PFSK-1 (cell line): ENCODE measurements around the gene SPDYE17. TPM values are rescaled to one million over a fixed set of nuclear protein-coding genes. Genes with fewer than 3 reads are reported as not detected.
"Not testable (repeated sequence)": the region's sequence is repeated elsewhere in the genome, so short reads cannot be mapped to it uniquely, and the experiment has no call there.

ENCODE experiments used
- FOXP2 ChIP-seq: optimal IDR thresholded peaks from 2 replicates; pipeline ENCODE3; 2011; ENCODE audit warnings: borderline replicate concordance, control low read depth, inconsistent platforms; ENCODE audit not compliant: insufficient read depth; ENCODE audit errors: extremely low read length, extremely low read depth
- POLR2AphosphoS5 ChIP-seq: IDR thresholded peaks from 2 replicates; pipeline ENCODE4 v1.6.1; 2012; ENCODE audit warnings: low read depth, mild to moderate bottlenecking, control low read depth, low read length, moderate library complexity
- REST ChIP-seq, 2 experiments: IDR thresholded peaks; 2 replicates each; pipeline versions ENCODE4 v1.6.1 to v1.8.0; 2011 to 2012; ENCODE audit warnings: low read depth in 2 of 2, low read length in 2 of 2, control low read depth in 1 of 2, inconsistent platforms in 1 of 2, mild to moderate bottlenecking in 1 of 2, moderate library complexity in 1 of 2; ENCODE audit not compliant: insufficient read depth in 1 of 2
- SIN3A ChIP-seq: IDR thresholded peaks from 2 replicates; pipeline ENCODE4 v1.6.1; 2012; ENCODE audit warnings: mild to moderate bottlenecking, low read length, moderate library complexity, borderline replicate concordance; ENCODE audit not compliant: insufficient read depth
- TAF1 ChIP-seq: IDR thresholded peaks from 2 replicates; pipeline ENCODE4 v1.6.1; 2012; ENCODE audit warnings: low read length, control low read depth, borderline replicate concordance; ENCODE audit not compliant: insufficient read depth
- polyA plus RNA-seq: library from polyadenylated mRNA; unstranded; fragments of >200 nt; gene quantifications from one replicate; pipeline ENCODE4 v1.2.1, GENCODE V29; 2012; ENCODE audit warnings: low read depth, missing spikeins; ENCODE audit not compliant: insufficient read length

The SPDYE17 gene
- polyA plus RNA-seq, result not detected

GRCh38 chr7:77032261-77032660 is at the start of gene SPDYE17:
SPDYE17 (minus strand) TSS chr7:77032361; CDS start chr7:77030570, 1,791 bp downstream.
- not testable (repeated sequence) for TF ChIP-seq REST (IDR thresholded peaks at IDR 0.05; ENCODE audit: insufficient read depth in 1 of 2, low read depth in 2 of 2, low read length in 2 of 2); SIN3A; POLR2AphosphoS5

GRCh38 chr7:77062557-77062956 is 30.4 kb upstream of the SPDYE17 start, which contains the start of gene SPDYE18:
SPDYE18 (minus strand) TSS chr7:77062558; CDS start chr7:77060512, 2,046 bp downstream.
- TF ChIP-seq POLR2AphosphoS5; REST (IDR thresholded peaks at IDR 0.05; ENCODE audit: insufficient read depth in 1 of 2, low read depth in 2 of 2, low read length in 2 of 2); FOXP2: not testable (repeated sequence)

GRCh38 chr7:76998285-76998589 is 33.9 kb downstream of the SPDYE17 start:
- TF ChIP-seq REST (IDR thresholded peaks at IDR 0.05; ENCODE audit: insufficient read depth in 1 of 2, low read depth in 2 of 2, low read length in 2 of 2) (no peak), FOXP2 (no peak), SIN3A (no peak), TAF1 (no peak), POLR2AphosphoS5 (no peak)

GRCh38 chr7:76997381-76998284 is 34.5 kb downstream of the SPDYE17 start:
- TF ChIP-seq SIN3A (no peak), REST (IDR thresholded peaks at IDR 0.05; ENCODE audit: insufficient read depth in 1 of 2, low read depth in 2 of 2, low read length in 2 of 2) (no peak), TAF1 (no peak), POLR2AphosphoS5 (no peak), FOXP2 (no peak)
